Endodermal cell (in vitro differentiated cells): Measurements from ENCODE around the gene APEH. TPM values are rescaled to one million over a fixed set of nuclear protein-coding genes. Genes with fewer than 3 reads are reported as not detected.

Source experiments
- DNase-seq: peaks from one replicate; pipeline ENCODE4 v3.0.0-alpha.2; 2017
- H3K27ac ChIP-seq: 2 replicates; pipeline ENCODE4 v1.5.1; 2013; ENCODE audit warnings: mild to moderate bottlenecking, low read depth, low read length, moderate library complexity
- H3K27me3 ChIP-seq: 2 replicates; pipeline ENCODE4 v1.6.1; 2013; ENCODE audit warnings: mild to moderate bottlenecking, low read length, moderate library complexity; ENCODE audit not compliant: insufficient read depth, control insufficient read depth, poor library complexity, severe bottlenecking
- H3K36me3 ChIP-seq: 2 replicates; pipeline ENCODE4 v1.7.0; 2013; ENCODE audit warnings: mild to moderate bottlenecking, low read length, moderate library complexity; ENCODE audit not compliant: control insufficient read depth, insufficient read depth
- H3K4me1 ChIP-seq: one replicate; pipeline ENCODE4 v1.7.0; 2013; ENCODE audit warnings: low read length; ENCODE audit not compliant: control insufficient read depth, insufficient read depth
- H3K4me3 ChIP-seq: 2 replicates; pipeline ENCODE4 v1.5.1; 2013; ENCODE audit warnings: mild to moderate bottlenecking, low read length, moderate library complexity
- H3K9ac ChIP-seq: 2 replicates; pipeline ENCODE4 v1.6.1; 2013; ENCODE audit warnings: mild to moderate bottlenecking, low read length, moderate library complexity; ENCODE audit not compliant: poor library complexity, severe bottlenecking; ENCODE audit errors: extremely low read depth
- H3K9me3 ChIP-seq: 2 replicates; pipeline ENCODE4 v1.6.1; 2013; ENCODE audit warnings: mild to moderate bottlenecking, low read length, moderate library complexity; ENCODE audit not compliant: control insufficient read depth
- H3K27ac Mint-ChIP-seq: 2 replicates; pipeline ENCODE4 v1.8.0; 2020; ENCODE audit warnings: mixed read lengths
- H3K27me3 Mint-ChIP-seq: 2 replicates; pipeline ENCODE4 v1.8.0; 2021; ENCODE audit warnings: mild to moderate bottlenecking, mixed read lengths; ENCODE audit not compliant: insufficient read depth
- H3K36me3 Mint-ChIP-seq: 2 replicates; pipeline ENCODE4 v1.8.0; 2020; ENCODE audit warnings: low read depth, mixed read lengths
- H3K4me1 Mint-ChIP-seq: 2 replicates; pipeline ENCODE4 v1.8.0; 2020; ENCODE audit warnings: mixed read lengths
- H3K4me3 Mint-ChIP-seq: 2 replicates; pipeline ENCODE4 v1.8.0; 2020; ENCODE audit warnings: mild to moderate bottlenecking, moderate library complexity, mixed read lengths
- H3K9me3 Mint-ChIP-seq: 2 replicates; pipeline ENCODE4 v1.8.0; 2020; ENCODE audit warnings: mild to moderate bottlenecking, mixed read lengths
- CTCF ChIP-seq: fragments of 200-600 bp; sonication (generic); conservative IDR thresholded peaks from 2 replicates; pipeline ENCODE4 v1.5.0; 2021; ENCODE audit warnings: antibody characterized with exemption, mild to moderate bottlenecking
- WGBS, 2 experiments: methylation state at CpG; one replicate each; pipeline versions ENCODE4 v1.1.5 to v1.1.7; 2013; ENCODE audit warnings: missing lambda C conversion rate in 2 of 2, mixed read lengths in 1 of 2; ENCODE audit not compliant: insufficient coverage in 1 of 2, insufficient read length in 1 of 2; 5-methylcytosine and 5-hydroxymethylcytosine counted together
- total RNA-seq, 2 donors: library from RNA; stranded (reverse); fragmentation: NEBNext Ultra II Directional in 1 of 2; extraction: Animal tissue kit (Norgen Biotek cat#: 25700) in 1 of 2; gene quantifications; 2 replicates in 1 of 2; 3 replicates in 1 of 2; pipeline ENCODE4 v1.2.1, GENCODE V29; 2021

The APEH gene
- total RNA-seq, 2 donors from 2014 or later = 188 to 216 TPM

DNA sequence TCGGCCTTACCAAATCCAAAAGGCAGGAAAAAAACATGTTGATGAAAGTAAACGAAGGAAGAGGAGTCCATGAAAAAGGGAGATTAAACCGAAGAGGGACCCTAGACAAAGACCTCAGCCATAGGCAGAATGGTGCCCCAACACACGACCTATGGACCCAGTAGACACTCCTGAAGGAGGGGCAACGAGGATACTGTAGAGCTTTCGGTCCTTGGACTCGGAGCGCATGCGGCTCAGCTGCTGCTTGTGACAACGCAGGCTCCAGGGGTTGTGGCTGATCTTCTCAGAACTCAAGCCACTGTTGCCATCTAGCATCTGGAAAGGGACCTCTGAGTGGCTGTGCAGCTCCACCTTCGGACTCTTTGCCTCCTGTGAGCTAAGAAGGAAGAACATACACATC lies 58.4 kb downstream of the APEH start:
- DNase-seq = no peak
- H3K4me1 ChIP-seq = no peaks in the 10 kb centered on the region
- no peaks in the 10 kb centered on the region for H3K27me3 ChIP-seq
- H3K9ac ChIP-seq = no peak overlapping the region
- no peaks in the 10 kb centered on the region for H3K9me3 ChIP-seq
- H3K36me3 ChIP-seq = peaks cover 80% of the 10 kb centered on the region
- Mint-ChIP-seq H3K27me3 (no peaks in the 10 kb centered on the region), H3K4me1 (no peaks in the 10 kb centered on the region), H3K4me3 (no peak overlapping the region), H3K36me3 (peaks cover 74% of the 10 kb centered on the region), H3K27ac (no peak overlapping the region), H3K9me3 (no peaks in the 10 kb centered on the region)
- no peak overlapping the region for H3K4me3 ChIP-seq
- 91 to 92% methylated on average over 9 to 11 of the region's 11 CpGs for WGBS, 2 experiments
- no peak for TF ChIP-seq CTCF
- no peak overlapping the region for H3K27ac ChIP-seq

- Mint-ChIP-seq H3K9me3 (no peaks in the 10 kb centered on the region), H3K27me3 (no peaks in the 10 kb centered on the region)
Measured at GRCh38 chr3:49733551-49733950, 59.4 kb downstream of the APEH start.

More at GRCh38 chr3:49733551-49733950, 59.4 kb downstream of the APEH start:
- 100% methylated on average over 1 of the region's 1 CpG for WGBS, 2 experiments
- DNase-seq = no peak
- Histone ChIP-seq H3K9ac (no peak overlapping the region), H3K4me3 (no peak overlapping the region), H3K27me3 (no peaks in the 10 kb centered on the region), H3K9me3 (no peaks in the 10 kb centered on the region), H3K4me1 (no peaks in the 10 kb centered on the region), H3K36me3 (peaks cover 80% of the 10 kb centered on the region), H3K27ac (no peak overlapping the region)
- no peaks in the 10 kb centered on the region for H3K4me1 Mint-ChIP-seq
- no peak for TF ChIP-seq CTCF
- no peak overlapping the region for H3K4me3 Mint-ChIP-seq
- H3K36me3 Mint-ChIP-seq = peaks cover 75% of the 10 kb centered on the region
- H3K27ac Mint-ChIP-seq = no peak overlapping the region

Other genes with a start within 250 kb of the APEH start
- gene NICN1, start 245.0 kb upstream of the APEH start, total RNA-seq = 10 to 100 TPM; 10.4 to 19.6 TPM
- gene DAG1, start 204.1 kb upstream of the APEH start, total RNA-seq = 100 to 1,000 TPM; 145 to 176 TPM
- gene BSN, start 119.9 kb upstream of the APEH start, total RNA-seq = 1 to 10 TPM; 2.4 to 2.5 TPM
- 10 to 100 TPM; 30.8 to 35.5 TPM for gene MST1, start 15.1 kb downstream of the APEH start, total RNA-seq
- gene RNF123, start 15.2 kb downstream of the APEH start, total RNA-seq = 10 to 100 TPM; 47.3 to 47.6 TPM
- gene AMIGO3, start 45.3 kb downstream of the APEH start, total RNA-seq = 1 to 10 TPM; 1.4 to 3.0 TPM
- gene GMPPB, start 49.6 kb downstream of the APEH start, total RNA-seq = 10 to 100 TPM; 35.5 to 38.2 TPM
- 10 to 100 TPM; 45.8 to 49.8 TPM for gene IP6K1, start 112.2 kb downstream of the APEH start, total RNA-seq
- gene CDHR4, start 125.5 kb downstream of the APEH start, total RNA-seq = not detected
- gene INKA1, start 128.9 kb downstream of the APEH start, total RNA-seq = not detected
- 1 to 10 TPM; 1.0 to 3.4 TPM for gene UBA7, start 139.6 kb downstream of the APEH start, total RNA-seq
- 10 to 100 TPM; 22.3 to 32.8 TPM for gene TRAIP, start 182.2 kb downstream of the APEH start, total RNA-seq
- gene CAMKV, start 195.6 kb downstream of the APEH start, total RNA-seq = 1 to 10 TPM in 1 of 2 donors, under 1 TPM in 1; 0.75 to 7.1 TPM
- gene MST1R, start 229.5 kb downstream of the APEH start, total RNA-seq = 10 to 100 TPM in 1 of 2 donors, 1 to 10 TPM in 1; 6.8 to 11.2 TPM